Spleen (tissue), 11 donors: Measurements from ENCODE around the gene ANO3. TPM values are rescaled to one million over a fixed set of nuclear protein-coding genes. Genes with fewer than 3 reads are reported as not detected.

Experiments
- DNase-seq: peaks from one replicate; pipeline ENCODE4 v3.0.0-alpha.2; 2020
- H3K27ac ChIP-seq, 8 donors: fragments of 200-600 bp; sonication (generic) in 7 of 8; 1 replicate in 4 of 8; 2 replicates in 4 of 8; pipeline versions ENCODE4 v1.5.0 to v1.8.0; 2016 to 2021; ENCODE audit warnings: inconsistent platforms in 4 of 8, mild to moderate bottlenecking in 4 of 8, moderate library complexity in 1 of 8
- H3K27me3 ChIP-seq, 7 donors: fragments of 200-600 bp; sonication (generic) in 6 of 7; replicated peaks in 1 of 7; 1 replicate in 4 of 7; 2 replicates in 3 of 7; pipeline versions ENCODE4 v1.5.0 to v1.8.0; 2016 to 2021; ENCODE audit warnings: inconsistent platforms in 3 of 7, mild to moderate bottlenecking in 1 of 7
- H3K36me3 ChIP-seq, 6 donors: fragments of 200-600 bp; sonication (generic) in 5 of 6; 1 replicate in 4 of 6; 2 replicates in 2 of 6; pipeline versions ENCODE4 v1.5.0 to v1.8.0; 2016 to 2021; ENCODE audit warnings: inconsistent platforms in 2 of 6
- H3K4me1 ChIP-seq, 6 donors: fragments of 200-600 bp; sonication (generic) in 5 of 6; 1 replicate in 3 of 6; 2 replicates in 3 of 6; pipeline versions ENCODE4 v1.5.0 to v1.8.0; 2016 to 2021; ENCODE audit warnings: inconsistent platforms in 3 of 6
- H3K4me3 ChIP-seq, 8 donors: fragments of 200-600 bp; sonication (generic) in 7 of 8; 1 replicate in 4 of 8; 2 replicates in 4 of 8; pipeline versions ENCODE4 v1.5.0 to v1.8.0; 2016 to 2021; ENCODE audit warnings: inconsistent platforms in 4 of 8, mild to moderate bottlenecking in 4 of 8, moderate library complexity in 2 of 8
- H3K9me3 ChIP-seq, 8 donors: fragments of 200-600 bp; sonication (generic) in 7 of 8; 1 replicate in 4 of 8; 2 replicates in 4 of 8; pipeline versions ENCODE4 v1.5.0 to v1.8.0; 2016 to 2021; ENCODE audit warnings: inconsistent platforms in 4 of 8
- CTCF ChIP-seq, 11 experiments: fragments of 200-600 bp in 7 of 11; fragments of 450-650 bp in 4 of 11; sonication (generic) in 4 of 11; IDR thresholded peaks in 8 of 11; conservative IDR thresholded peaks in 3 of 11; 1 replicate in 7 of 11; 2 replicates in 4 of 11; pipeline versions ENCODE4 v1.4.0 to v1.8.0; 2016 to 2021; ENCODE audit warnings: antibody characterized with exemption in 11 of 11, inconsistent platforms in 4 of 11, mild to moderate bottlenecking in 1 of 11
- POLR2A ChIP-seq, 3 donors: fragments of 450-650 bp; IDR thresholded peaks; one replicate each; pipeline ENCODE4 v1.5.1; 2017; ENCODE audit warnings: antibody characterized with exemption in 3 of 3, mild to moderate bottlenecking in 1 of 3
- POLR2AphosphoS5 ChIP-seq, 3 donors: sonication (generic); formaldehyde crosslinking; IDR thresholded peaks; one replicate each; pipeline ENCODE4 v1.5.1; 2017; ENCODE audit warnings: antibody characterized with exemption in 3 of 3
- WGBS, 5 donors: extraction: QIAGEN DNeasy Blood & Tissue Kit in 3 of 5; methylation state at CpG; one replicate each; pipeline versions ENCODE4 v1.1.5 to v1.1.7; 2013 to 2018; 5-methylcytosine and 5-hydroxymethylcytosine counted together
- intact Hi-C: fragments of 100-400 bp; cut with DNase I; formaldehyde crosslinking; loops from one replicate; pipeline ENCODE4 v1.15.0; 2023; ENCODE audit warnings: low total_unique reads
- polyA plus RNA-seq, 3 donors: library from polyadenylated mRNA; stranded (reverse); fragments of 200-250 nt; gene quantifications; one replicate each; pipeline ENCODE4 v1.2.1, GENCODE V29; 2013
- total RNA-seq, 7 donors: library from RNA; depleted of rRNA in 3 of 7; stranded (reverse); fragments of >200 nt in 3 of 7; fragmentation: NEBNext Ultra II Directional in 4 of 7; extraction: Animal tissue kit (Norgen Biotek cat#: 25700) in 4 of 7; gene quantifications; one replicate each; pipeline versions ENCODE4 v1.1.0 to v1.2.1, GENCODE V29; 2016 to 2021
- donor health status: healthy with polysubstance abuse.
- donor health status: DM: no; HTN: no; CAD: no; lungs with moderate emphysema.
- donor health status: DM: no; HTN: no; CAD: no.
- donor health status: Bipolar disorder and iron deficiency.
- donor health status: healthy.
- donor health status: DM: no; HTN: no; CAD: no.
- donor health status: DM: yes; HTN: yes; CAD: no.

Gene ANO3
- total and polyA plus RNA-seq, 10 donors = 0.03 to 2.6 (median 0.26) TPM; not detected in 4

GRCh38 chr11:26704249-26704648 lies 372.3 kb downstream of the ANO3 start:
- no peak for DNase-seq
- intact Hi-C loops = no loop called here
- Histone ChIP-seq H3K27me3 (no peaks in the 10 kb centered on the region), H3K27ac (no peak overlapping the region), H3K4me3 (no peak overlapping the region), H3K36me3 (no peaks in the 10 kb centered on the region), H3K4me1 (no peaks in the 10 kb centered on the region), H3K9me3 (no peaks in the 10 kb centered on the region)
- no peak for TF ChIP-seq POLR2A (IDR thresholded peaks at IDR 0.05)
- WGBS, 5 donors = 73 to 87% (median 79%) methylated on average over 1 of the region's 1 CpG

GRCh38 chr11:26706181-26706580 lies 374.3 kb downstream of the ANO3 start:
- H3K4me1 ChIP-seq = no peaks in the 10 kb centered on the region
- intact Hi-C loops = no loop called here
- H3K4me3 ChIP-seq = no peak overlapping the region
- no peaks in the 10 kb centered on the region for H3K9me3 ChIP-seq
- no peaks in the 10 kb centered on the region for H3K36me3 ChIP-seq
- no peak overlapping the region for H3K27ac ChIP-seq
- DNase-seq = no peak
- WGBS, 5 donors = 75 to 87% (median 86%) methylated on average over 1 of the region's 1 CpG
- no peaks in the 10 kb centered on the region for H3K27me3 ChIP-seq
- TF ChIP-seq CTCF (IDR thresholded peaks at IDR 0.05 in 8 of 11, conservative IDR thresholded peaks at IDR 0.05 in 3 of 11) = no peak
- no peak for TF ChIP-seq POLR2AphosphoS5 (IDR thresholded peaks at IDR 0.05)
- TF ChIP-seq POLR2A (IDR thresholded peaks at IDR 0.05) = no peak

GRCh38 chr11:26708736-26709456 lies 377.0 kb downstream of the ANO3 start:
- DNase-seq = no peak
- Histone ChIP-seq H3K36me3 (no peaks in the 10 kb centered on the region), H3K4me1 (no peaks in the 10 kb centered on the region), H3K27ac (no peak overlapping the region), H3K27me3 (no peaks in the 10 kb centered on the region), H3K9me3 (no peaks in the 10 kb centered on the region), H3K4me3 (no peak overlapping the region)
- intact Hi-C loops = no loop called here
- TF ChIP-seq CTCF (IDR thresholded peaks at IDR 0.05 in 8 of 11, conservative IDR thresholded peaks at IDR 0.05 in 3 of 11) (no peak), POLR2AphosphoS5 (IDR thresholded peaks at IDR 0.05) (no peak), POLR2A (IDR thresholded peaks at IDR 0.05) (no peak)
- WGBS, 5 donors = 14 to 29% (median 20%) methylated on average over 2 of the region's 2 CpGs

- WGBS, 5 donors = 83 to 93% (median 91%) methylated on average over 2 of the region's 2 CpGs
- no peaks in the 10 kb centered on the region for H3K27me3 ChIP-seq
- H3K27ac ChIP-seq = no peak overlapping the region
- H3K9me3 ChIP-seq = no peaks in the 10 kb centered on the region
- intact Hi-C loops = no loop called here
- no peaks in the 10 kb centered on the region for H3K36me3 ChIP-seq
- no peaks in the 10 kb centered on the region for H3K4me1 ChIP-seq
- no peak for TF ChIP-seq CTCF (IDR thresholded peaks at IDR 0.05 in 8 of 11, conservative IDR thresholded peaks at IDR 0.05 in 3 of 11)
- no peak for TF ChIP-seq POLR2A (IDR thresholded peaks at IDR 0.05)
- TF ChIP-seq POLR2AphosphoS5 (IDR thresholded peaks at IDR 0.05) = no peak
- H3K4me3 ChIP-seq = no peak overlapping the region
- no peak for DNase-seq
Observed at GRCh38 chr11:26710489-26710888, 378.6 kb downstream of the ANO3 start.
